Suppressor macrophage treated with lipopolysaccharide for 4 hours (primary cell): ENCODE measurements around the gene BEX2.
"Not testable (repeated sequence)": the region's sequence is repeated elsewhere in the genome, so short reads cannot be mapped to it uniquely, and the experiment has no call there.

Source experiments
- DNase-seq: peaks from one replicate; pipeline ENCODE4 v3.0.0-alpha.2; 2020

BEX2 gene

DNA sequence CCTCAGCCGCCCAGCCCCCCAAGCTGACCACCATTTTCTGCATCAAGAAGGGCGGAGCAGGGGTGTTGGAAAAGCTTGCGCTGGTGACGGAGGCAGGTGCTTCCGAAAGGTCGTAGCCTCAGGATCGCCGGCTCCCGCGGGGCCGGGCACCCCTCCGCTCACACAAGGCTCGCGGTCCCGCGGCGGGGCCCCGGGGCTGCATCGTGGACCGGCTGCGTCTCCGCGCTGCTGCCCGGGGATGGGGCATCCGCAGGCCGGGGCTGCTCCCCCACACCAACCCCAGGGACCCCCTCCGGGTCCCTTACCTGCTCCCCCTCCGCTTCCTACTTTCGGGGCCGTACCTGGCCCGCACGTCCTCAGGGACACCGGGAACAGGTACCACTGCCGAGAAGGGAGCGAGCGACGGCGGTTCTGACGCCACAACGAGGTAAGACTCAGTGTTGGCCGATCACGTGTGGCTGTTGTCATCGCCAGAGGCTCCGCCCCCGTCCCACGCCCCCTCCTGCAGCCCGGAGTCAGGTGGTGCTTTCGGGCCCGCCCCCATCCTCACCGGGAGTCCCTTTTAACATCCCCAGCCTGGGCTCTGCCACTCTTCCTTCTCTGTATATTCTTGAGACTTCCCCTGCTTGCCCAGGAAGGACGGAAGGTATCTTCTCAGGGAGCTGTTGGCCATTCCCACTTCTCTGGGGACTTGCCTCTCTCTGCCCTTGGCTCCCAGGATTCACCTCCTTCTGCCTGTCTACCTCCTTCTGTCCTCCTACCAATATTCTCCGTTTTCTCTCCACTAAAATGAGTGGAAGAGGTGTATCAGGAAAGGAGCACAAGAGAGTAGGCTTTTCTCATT is at the start of gene BEX2:
Gene BEX2, minus strand, starts transcription at position 436 of the 844 bp plus-strand sequence. CDS start 1,014 bp downstream, outside the sequence.
- DNase-seq = peak; percentile 16

DNA sequence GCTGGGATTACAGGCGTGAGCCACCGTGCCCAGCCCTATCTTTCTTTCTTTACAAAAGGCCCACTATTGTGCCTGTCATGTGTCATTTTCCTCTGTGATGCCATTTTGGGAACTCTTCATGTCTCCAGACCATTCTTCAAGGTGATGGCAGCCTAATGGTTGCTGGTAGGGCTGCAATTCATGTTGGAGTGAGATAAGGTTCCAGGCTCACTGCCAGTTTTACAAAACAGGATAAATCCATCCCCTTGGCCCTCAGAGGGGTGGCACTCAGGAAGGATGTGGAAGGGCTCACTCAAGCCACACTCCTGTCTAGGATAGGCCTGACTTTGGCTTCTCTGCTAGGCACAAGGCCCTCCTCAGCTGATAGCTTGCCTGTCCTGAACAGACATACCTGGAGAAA is 49.3 kb upstream of the BEX2 start:
- no peak for DNase-seq

DNA sequence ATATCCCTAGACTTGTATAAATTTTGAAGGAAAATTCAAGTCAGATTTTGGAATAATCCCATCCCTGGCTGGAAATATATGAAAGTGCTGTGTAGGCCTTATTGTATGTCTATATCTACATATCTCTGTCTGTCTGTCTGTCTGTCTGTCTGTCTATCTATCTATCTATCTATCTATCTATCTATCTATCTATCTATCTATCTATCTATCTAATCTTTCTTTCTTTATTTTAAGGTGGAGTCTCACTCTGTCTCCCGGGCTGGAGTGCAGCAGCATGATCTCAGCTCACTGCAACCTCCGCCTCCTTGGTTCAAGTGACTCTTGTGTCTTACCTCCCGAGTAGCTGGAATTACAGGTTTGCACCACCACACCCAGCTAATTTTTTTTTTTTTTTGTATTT is 48.8 kb upstream of the BEX2 start:
- DNase-seq = not testable (repeated sequence)

DNA sequence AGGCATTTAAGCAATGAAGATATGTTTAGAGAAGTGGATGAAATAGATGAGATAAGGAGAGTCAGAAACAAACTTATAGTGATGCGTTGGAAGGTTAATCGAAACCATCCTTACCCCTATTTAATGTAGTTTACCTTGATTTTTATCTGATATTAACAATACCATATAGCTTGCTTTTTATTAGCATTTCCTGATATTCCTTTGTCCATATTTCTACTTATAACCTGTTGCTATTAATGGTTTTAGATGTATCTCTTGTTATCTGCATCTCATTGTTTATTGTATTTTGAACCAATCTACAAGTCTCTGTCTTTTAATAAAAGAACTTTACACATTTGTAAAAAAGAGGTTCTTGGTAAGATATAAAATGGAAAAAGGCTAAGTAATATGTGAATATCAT is 47.1 kb upstream of the BEX2 start:
- DNase-seq = no peak

DNA sequence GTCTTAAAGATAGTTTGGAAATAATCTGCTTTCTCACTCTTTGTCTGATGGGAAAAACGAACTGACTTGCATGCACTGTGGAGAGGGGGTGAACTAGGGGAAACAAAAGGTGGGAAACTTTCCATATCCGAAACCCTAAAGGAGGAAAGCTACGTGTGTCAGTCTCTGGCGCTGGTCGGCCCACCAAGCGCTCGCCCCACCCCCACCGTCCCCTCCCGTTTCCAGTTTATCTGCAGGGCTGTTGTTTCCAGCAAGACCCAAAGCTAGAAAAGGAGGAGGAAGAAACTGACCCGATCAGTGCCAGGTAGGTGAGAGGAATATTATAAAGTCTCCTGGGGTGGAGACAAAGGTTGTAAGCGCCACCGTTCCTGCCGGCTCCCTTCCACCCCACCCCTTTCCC is 46.1 kb upstream of the BEX2 start:
- DNase-seq = peak; percentile 7

DNA sequence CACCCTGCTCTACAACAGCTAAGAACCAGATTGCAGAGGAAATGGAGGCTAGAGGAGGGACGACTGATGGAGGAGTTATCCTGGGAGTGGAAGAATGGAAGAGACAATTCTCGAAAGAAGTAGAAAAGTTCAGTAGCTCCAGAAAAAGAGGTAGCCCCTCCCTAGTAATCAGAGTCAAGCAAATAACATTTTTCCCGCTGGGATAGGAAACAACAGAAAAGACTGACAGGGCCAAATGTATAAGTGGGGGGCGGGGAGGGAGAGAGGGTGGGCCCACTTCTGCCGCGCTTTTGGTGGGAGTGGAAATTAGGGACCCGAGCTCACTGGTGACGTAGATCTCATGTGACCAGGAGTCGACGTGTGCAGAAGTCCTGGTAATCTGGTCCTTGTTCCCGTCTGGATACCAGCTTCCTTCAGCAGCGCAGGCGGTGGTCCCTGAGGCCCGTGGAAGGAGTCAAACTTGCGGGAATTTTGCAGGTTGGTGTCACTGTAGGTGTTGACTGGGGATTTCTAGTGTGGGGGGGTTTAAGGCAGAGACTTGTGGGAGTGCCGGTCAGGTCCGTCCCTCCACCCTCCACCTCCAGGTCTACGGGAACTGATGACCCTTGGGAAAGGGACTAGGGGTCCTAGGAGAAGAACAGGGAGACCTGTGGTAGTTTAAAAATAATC is 45.5 kb upstream of the BEX2 start, which contains the start of gene TCEAL9:
Gene TCEAL9, plus strand, starts transcription at position 377 of the 669 bp plus-strand sequence. CDS start 1,179 bp downstream, outside the sequence.
- DNase-seq = peak; percentile 30

DNA sequence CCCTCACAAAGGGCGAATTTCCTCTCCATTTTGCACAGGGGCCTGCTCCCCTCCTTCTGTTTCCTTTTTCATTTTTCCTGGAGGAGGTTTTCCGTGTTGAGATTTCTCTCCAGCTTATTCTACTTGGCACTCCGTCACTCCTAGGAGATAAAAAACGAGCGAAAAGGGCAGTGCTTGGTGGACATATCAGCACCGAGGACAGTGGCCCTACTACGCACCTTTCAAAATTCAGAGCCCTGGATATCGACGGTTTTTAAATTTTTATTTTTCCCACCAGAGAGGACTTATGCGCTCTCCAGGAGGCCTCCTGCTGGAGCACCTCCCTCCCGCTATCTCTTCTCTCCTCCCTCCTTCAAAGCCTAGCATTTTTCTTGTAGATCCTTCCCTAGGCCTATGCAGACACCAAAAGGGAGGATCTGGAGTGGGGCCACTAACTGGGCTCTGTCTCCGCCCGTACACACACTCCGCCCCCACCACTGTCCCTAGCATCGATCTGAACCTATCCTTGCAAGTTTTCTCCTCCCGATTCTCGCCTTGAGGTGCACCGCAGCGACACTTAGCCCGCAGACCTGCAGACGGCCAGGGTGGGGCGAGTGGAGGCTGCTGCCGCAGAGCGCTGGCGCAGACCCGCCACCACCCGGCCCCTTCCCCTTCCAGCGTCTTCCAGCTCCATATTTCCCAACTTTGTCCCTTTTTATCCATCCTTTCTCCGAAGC is 37.0 kb upstream of the BEX2 start:
- DNase-seq = no peak

DNA sequence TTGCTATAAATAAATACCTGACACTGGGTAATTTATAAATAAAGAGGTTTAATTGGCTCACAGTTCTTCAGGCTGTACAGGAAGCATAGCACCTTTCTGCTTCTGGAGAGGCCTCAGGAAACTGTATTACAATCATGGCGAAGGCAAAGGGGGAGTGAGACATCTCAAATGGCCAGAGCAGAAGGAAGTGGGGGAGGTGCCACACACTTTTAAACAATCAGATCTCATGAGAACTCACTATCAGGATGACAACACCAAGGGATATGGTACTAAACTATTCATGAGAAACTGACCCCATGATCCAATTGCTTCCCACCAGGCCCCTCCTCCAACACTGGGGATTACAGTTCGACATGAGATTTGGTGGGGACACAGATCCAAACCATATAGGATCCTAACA is 33.8 kb upstream of the BEX2 start:
- DNase-seq = no peak

DNA sequence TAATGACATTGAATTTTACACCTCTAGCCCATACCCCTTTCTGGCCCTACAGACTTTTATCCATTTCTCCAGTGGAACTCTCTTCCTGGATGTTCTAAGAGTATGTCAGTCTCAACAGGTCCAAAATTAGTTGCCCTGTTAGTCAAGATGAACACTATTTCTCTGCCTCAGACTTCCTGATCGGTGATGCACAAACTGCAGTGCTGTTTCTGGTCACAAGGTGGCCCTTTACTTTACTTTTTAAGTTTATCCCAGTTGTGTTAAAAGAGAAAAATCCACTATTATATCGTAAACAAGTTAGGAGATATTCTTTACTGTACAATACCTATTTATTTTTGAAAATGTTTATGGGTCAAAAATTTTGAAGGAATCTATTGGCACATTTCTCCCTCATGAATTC is 32.3 kb upstream of the BEX2 start:
- DNase-seq = peak; percentile 41

DNA sequence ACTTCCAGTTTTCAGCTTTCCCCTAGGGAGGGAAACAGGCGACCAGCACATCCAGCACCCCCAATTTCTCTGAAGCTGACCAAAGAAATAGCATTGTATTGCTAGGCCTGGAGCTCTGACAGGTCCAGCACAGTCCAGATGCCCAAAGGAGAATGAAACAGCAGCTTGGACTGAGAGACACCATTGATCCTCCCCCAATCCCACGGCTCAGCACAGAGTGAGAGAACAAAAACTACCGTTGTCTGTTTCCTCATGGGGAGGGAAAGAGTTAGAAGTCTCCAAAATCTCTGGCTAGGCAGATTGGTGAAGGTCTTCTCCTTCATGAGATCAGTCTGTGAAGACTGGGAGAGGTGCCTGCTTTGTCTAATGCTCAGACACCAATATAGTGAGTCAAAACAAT is 27.9 kb upstream of the BEX2 start:
- DNase-seq = no peak

DNA sequence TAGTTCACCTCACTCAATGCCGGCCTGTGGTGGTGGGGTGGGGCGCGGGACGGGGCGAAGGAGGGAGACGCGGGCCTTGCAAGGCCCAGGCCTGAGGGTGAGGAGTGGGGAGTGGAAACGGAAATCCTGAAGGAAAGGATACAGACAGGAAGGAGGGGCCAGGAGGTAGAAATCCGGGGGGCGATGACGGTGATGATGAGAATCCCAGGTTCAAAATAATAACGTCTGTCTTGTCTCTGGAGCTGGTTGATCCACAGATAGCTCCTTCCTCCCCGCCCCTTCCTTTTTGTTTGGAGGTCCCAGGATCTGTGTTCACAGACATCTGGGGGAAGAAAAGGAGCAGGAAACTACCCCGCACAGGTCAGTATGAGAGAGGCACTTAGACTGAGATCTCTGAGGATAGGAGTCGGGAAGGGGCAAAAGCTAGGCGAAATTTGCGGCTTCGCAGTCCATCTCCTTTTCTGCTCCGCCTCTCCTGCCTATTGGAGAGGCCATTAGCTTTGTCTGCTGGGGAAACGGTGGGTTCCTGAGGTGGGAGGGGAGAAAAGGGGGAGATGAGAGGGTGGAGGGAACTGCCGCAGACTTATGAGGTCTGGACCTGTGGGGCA is 20.0 kb upstream of the BEX2 start:
- DNase-seq = no peak

DNA sequence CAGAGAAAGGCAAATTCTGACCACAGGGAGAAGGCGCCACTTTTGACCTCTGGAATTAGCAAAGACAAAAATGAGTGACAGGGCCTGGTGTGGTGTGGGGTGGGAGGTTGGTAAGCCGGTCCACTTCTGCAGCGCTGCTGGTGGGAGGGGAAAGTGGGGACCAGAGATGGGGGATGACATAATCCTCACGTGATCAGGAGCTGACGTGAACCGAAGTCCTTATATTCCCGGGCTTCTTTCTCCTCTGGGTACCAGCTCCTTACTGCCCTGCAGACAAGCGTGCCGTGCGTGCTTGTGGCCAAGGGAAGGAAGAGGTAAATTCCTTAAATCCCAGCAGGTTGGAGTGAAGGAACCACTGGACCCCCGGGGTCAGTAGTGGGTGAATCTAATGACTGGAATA is 19.2 kb upstream of the BEX2 start, which contains the start of gene TCEAL7:
Gene TCEAL7, plus strand, starts transcription at position 249 of the 400 bp plus-strand sequence. CDS start 1,165 bp downstream, outside the sequence.
- no peak for DNase-seq

DNA sequence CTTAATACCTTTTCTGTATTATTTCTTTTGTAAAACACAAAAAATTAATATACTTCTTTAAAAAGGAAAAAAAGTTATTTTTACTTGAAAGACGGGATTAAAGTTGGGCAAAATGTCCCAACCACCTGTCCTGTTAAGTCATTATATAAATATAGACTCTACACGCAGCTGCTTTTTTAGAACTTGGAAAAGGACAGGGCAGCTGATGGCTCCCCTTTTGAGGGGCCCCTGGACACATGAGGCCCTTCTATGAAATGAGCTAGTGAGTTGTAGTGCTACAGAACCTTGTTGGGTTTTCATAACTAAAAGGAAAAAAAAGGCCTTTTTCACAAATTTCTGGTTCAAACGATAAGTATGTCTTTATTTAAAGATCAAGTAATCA is 600 bp upstream of the BEX2 start:
- DNase-seq = no peak

DNA sequence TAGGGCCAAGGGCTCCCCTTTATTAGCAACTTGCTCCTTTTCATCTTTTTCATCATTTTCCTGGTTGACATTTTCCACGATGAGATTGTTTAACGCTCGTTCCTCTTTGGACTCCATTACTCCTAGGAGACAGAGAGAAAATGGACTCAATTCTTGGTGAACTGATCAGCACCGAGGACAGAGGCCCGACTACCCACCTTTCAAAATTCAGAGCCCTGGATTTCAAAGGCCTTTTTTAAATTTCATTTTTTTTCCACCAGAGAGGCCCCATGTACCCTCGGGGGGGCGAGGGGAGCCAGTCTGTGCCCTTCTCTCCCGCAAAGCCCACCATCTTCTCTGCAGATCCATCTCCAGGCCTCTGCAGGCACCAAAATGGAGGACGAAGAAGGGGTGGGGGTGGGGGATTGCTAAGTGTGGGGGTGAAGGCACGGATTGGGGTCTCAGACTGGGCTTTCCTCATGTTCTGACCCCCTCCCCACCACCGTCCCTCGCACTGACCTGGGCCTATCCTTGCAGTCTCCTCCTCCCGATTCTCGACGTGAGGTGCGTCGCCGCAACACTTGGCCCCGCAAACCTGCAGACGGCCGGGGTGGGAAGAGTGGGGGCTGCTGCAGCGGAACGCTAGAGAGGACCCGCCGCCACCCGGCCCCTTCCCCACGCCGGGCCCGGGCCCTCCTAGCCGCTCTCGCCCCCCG is 783 bp downstream of the BEX2 start:
- no peak for DNase-seq

DNA sequence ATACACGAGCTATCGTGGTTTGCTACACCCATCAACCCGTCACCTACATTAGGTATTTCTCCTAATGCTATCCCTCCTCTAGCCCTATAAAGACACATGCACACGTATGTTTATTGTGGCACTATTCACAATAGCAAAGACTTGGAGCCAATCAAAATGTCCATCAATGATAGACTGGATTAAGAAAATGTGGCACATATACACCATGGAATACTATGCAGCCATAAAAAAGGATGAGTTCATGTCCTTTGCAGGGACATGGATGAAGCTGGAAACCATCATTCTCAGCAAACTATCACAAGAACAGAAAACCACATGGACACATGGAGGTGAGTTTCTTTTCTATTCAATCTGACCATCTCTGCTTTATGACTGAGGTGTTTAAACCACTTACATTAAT is 5.1 kb downstream of the BEX2 start:
- DNase-seq = not testable (repeated sequence)

DNA sequence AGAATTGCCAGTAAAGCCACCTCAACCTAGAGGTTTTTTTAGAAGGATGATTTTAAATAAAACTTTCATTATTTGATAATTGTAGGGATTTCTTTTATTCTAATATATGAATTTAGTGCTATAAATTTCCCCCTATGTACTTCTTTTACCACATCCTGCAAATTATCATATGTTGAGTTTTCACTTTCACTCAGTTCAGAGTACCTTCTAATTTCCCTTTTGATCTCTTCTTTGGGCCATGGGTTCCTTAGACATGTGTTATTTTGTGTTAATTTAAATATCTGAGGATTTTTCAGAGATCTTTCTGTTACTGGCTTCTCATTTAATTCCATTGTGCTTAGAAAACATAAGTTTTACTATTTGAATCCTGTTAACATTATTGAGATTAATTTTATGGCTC is 6.1 kb downstream of the BEX2 start:
- DNase-seq = no peak

DNA sequence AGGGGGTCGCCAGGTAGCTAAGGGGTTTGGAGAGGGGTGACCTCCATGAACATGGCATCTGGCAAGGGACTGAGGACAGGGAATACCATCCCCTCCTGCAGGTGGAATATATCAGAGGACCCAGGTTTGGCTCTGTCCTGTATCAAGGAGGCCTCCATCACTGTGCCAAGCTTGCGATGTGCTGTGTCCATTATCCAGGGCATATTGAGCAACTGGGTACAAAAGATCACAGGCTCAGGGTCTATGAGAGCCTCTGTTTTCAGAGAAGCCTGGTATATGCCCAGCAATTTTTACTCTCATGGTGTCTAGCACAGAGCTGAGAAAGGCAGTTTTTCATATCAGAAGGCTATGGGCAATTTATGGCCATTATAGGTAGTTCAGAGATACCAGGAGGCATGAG is 17.7 kb downstream of the BEX2 start:
- DNase-seq = no peak

DNA sequence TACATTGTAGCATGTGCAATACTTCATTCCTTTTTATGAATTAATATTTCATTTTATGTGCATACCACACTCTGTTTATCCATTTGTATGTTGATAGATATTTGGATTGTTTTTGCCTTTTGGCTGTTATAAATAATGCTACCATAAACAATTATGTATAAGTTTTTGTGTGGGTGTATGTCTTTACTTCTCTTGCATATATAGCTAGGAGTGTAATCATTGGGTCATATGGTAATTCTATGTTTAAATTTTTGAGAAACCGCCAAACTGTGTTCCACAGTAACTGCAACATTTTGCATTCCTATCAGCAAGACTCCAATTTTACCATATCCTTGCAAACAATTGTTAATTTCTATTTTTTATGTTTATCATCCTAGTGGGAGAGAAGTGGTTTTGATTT is 31.2 kb downstream of the BEX2 start:
- no peak for DNase-seq

DNA sequence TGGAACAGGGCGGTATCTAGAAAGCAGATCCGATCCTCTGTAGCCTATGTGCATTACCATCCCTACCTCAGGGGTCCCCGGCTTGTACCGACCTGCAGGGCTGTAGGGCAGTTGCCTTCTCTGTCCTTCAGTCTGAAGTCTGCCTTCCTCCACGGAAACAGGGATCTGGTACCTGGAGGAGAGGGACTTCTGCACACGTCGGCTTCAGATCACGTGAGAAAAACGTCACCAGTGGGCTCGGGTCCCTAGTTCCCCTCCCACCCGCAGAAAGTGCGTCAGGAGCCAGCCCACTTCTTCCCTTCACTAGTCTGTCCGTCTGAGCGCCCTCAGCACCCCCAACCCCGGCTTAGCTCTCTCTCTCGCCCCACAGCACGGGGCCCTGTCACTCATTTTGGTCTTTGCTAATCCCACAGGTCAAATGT is 34.2 kb downstream of the BEX2 start, which contains the start of gene TCEAL5:
Gene TCEAL5, minus strand, starts transcription at position 170 of the 422 bp plus-strand sequence. CDS start 2,187 bp downstream, outside the sequence.
- DNase-seq = no peak

DNA sequence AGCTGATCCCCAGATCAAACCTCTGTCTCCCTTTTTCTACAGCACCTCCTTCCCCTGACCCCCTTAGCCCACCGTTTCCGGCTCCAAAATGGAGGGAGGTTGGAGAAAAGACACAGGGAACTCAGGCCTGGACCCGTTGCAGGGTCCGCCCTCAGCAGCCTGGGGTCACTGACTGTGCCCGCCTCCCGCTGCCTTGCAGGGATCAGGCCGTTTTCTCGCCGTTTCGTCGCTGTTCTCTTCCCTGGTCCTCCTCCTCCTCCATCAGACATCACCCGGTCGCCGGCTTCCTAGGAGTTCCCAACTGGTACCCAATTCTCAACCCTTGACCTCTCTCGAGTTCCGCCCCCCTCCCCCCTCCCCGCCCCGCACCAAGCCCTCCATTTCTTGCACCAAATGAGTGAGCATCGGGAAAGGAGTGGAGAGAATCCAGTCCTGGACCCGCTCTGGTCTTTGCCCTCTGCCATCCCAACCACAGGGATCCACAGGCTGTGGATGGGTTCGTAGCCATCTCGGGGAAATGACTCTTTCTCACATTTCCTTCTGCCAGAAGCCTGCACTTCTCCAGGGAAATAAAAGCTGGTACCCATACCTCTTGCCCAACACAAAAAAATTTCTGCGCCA is 34.7 kb downstream of the BEX2 start:
- DNase-seq = no peak

DNA sequence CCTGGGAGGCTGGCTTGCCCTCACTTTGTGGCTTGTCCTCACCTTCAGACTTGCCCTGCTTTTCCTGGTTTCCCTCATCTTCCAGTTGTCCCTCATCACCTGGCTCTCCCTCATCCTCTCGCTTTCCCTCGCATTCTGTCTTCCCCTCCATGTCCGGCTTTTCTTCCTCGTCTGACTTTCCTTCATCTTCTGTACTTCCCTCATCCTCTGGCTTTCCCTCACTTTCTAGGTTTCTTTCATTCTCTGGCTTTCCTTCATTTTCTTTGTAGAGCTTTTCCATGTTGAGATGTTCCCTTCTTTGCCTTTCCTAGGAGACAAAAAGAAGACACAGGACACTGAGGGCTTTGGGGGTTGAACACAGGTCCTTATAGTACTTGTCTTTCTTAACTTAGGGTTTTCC is 36.5 kb downstream of the BEX2 start:
- DNase-seq = no peak
